K562 (cell line): ENCODE data around the gene DPAGT1. TPM values are rescaled to one million over a fixed set of nuclear protein-coding genes. Genes with fewer than 3 reads are reported as not detected.

Experiments
- ARNT ChIP-seq, 2 experiments: fragments of 450-650 bp; IDR thresholded peaks; 2 replicates each; pipeline ENCODE4 v1.6.1; 2016; ENCODE audit warnings: mild to moderate bottlenecking in 1 of 2
- CHD4 ChIP-seq: fragments of 200-600 bp; sonication (generic); IDR thresholded peaks from 3 replicates; pipeline ENCODE4 v1.6.1; 2012; ENCODE audit warnings: low read depth, mild to moderate bottlenecking, mixed read lengths, low read length, inconsistent platforms; ENCODE audit not compliant: insufficient read depth, insufficient replicate concordance, poor library complexity, severe bottlenecking
- EP300 ChIP-seq: IDR thresholded peaks from 2 replicates; pipeline ENCODE4 v1.6.1; 2012; ENCODE audit warnings: low read length, improper control_type of control experiment
- ETV5 ChIP-seq: sonication (generic); formaldehyde crosslinking; IDR thresholded peaks from 2 replicates; pipeline ENCODE4 v1.4.0; 2020; ENCODE audit warnings: low read depth, mild to moderate bottlenecking, missing genetic modification reagents
- GABPB2 ChIP-seq: fragments of 250-450 bp; sonication (Bioruptor Pico); conservative IDR thresholded peaks from 2 replicates; pipeline ENCODE4 v1.5.1; 2021; ENCODE audit warnings: mild to moderate bottlenecking
- HIVEP1 ChIP-seq: fragments of 250-450 bp; sonication (Bioruptor Pico); IDR thresholded peaks from 2 replicates; pipeline ENCODE4 v1.4.0; 2020; ENCODE audit warnings: mild to moderate bottlenecking
- HMGN3 ChIP-seq: IDR thresholded peaks from 2 replicates; pipeline ENCODE4 v1.6.1; 2011; ENCODE audit warnings: borderline replicate concordance, low read depth, mild to moderate bottlenecking, mixed read lengths, low read length; ENCODE audit not compliant: insufficient read length; ENCODE audit errors: extremely low read depth
- NCOA6 ChIP-seq: fragments of 450-650 bp; IDR thresholded peaks from 2 replicates; pipeline ENCODE4 v1.6.1; 2017; ENCODE audit warnings: mild to moderate bottlenecking
- NEUROD1 ChIP-seq: fragments of 150-350 bp; IDR thresholded peaks from 2 replicates; pipeline ENCODE4 v1.6.1; 2014; ENCODE audit warnings: borderline replicate concordance, low read length, low read depth; ENCODE audit not compliant: partially characterized antibody
- NFYB ChIP-seq: IDR thresholded peaks from 2 replicates; pipeline ENCODE4 v1.6.1; 2011; ENCODE audit warnings: mild to moderate bottlenecking, moderate library complexity; ENCODE audit not compliant: insufficient read length; ENCODE audit errors: extremely low read depth
- PTBP1 ChIP-seq: fragments of 200-400 bp; formaldehyde crosslinking; IDR thresholded peaks from 2 replicates; pipeline ENCODE4 v1.6.1; 2017; ENCODE audit warnings: low read depth, low read length
- PTRF ChIP-seq: fragments of 450-650 bp; IDR thresholded peaks from 2 replicates; pipeline ENCODE4 v1.6.1; 2016; ENCODE audit warnings: mild to moderate bottlenecking, missing genetic modification characterization, missing compliant biosample characterization
- PYGO2 ChIP-seq: fragments of 450-650 bp; IDR thresholded peaks from 2 replicates; pipeline ENCODE4 v1.6.1; 2016; ENCODE audit warnings: mild to moderate bottlenecking, missing genetic modification characterization, moderate library complexity, missing compliant biosample characterization
- RFX5 ChIP-seq: IDR thresholded peaks from 2 replicates; pipeline ENCODE4 v1.6.1; 2011; ENCODE audit warnings: low read depth, mild to moderate bottlenecking, improper control_type of control experiment, low read length
- RHOXF2B ChIP-seq: fragments of 250-450 bp; sonication (Bioruptor Pico); conservative IDR thresholded peaks from 2 replicates; pipeline ENCODE4 v1.5.1; 2021
- SMARCA5 ChIP-seq: fragments of 450-650 bp; IDR thresholded peaks from 2 replicates; pipeline ENCODE4 v1.6.1; 2016
- SMARCB1 ChIP-seq: IDR thresholded peaks from 2 replicates; pipeline ENCODE4 v1.6.1; 2011; ENCODE audit warnings: improper control_type of control experiment, low read depth; ENCODE audit not compliant: insufficient read length
- SMARCE1 ChIP-seq: fragments of 450-650 bp; IDR thresholded peaks from 2 replicates; pipeline ENCODE4 v1.7.1; 2016; ENCODE audit warnings: mild to moderate bottlenecking
- SOX6 ChIP-seq: fragments of 450-650 bp; IDR thresholded peaks from 2 replicates; pipeline ENCODE4 v1.6.1; 2014; ENCODE audit warnings: mild to moderate bottlenecking
- XRCC4 ChIP-seq: IDR thresholded peaks from one replicate; pipeline ENCODE4 v1.6.1; 2011; ENCODE audit not compliant: insufficient read depth, insufficient read length; ENCODE audit errors: extremely low read depth
- ZBTB7A ChIP-seq: IDR thresholded peaks from 2 replicates; pipeline ENCODE4 v1.6.1; 2011; ENCODE audit warnings: low read depth, mild to moderate bottlenecking, low read length, moderate library complexity, borderline replicate concordance; ENCODE audit not compliant: control insufficient read depth
- ZNF12 ChIP-seq: sonication (generic); formaldehyde crosslinking; IDR thresholded peaks from 2 replicates; pipeline ENCODE4 v1.4.0; 2020; ENCODE audit warnings: mild to moderate bottlenecking, missing genetic modification reagents
- ZNF143 ChIP-seq: sonication (generic); formaldehyde crosslinking; IDR thresholded peaks from 2 replicates; pipeline ENCODE4 v1.9.0; 2022; ENCODE audit warnings: mild to moderate bottlenecking, missing genetic modification reagents
- ZNF311 ChIP-seq: fragments of 250-450 bp; sonication (Bioruptor Pico); IDR thresholded peaks from 2 replicates; pipeline ENCODE4 v1.4.0; 2020; ENCODE audit warnings: mild to moderate bottlenecking, moderate library complexity
- ZNF431 ChIP-seq: sonication (generic); formaldehyde crosslinking; IDR thresholded peaks from 2 replicates; pipeline ENCODE4 v1.8.0; 2022; ENCODE audit warnings: mild to moderate bottlenecking, missing genetic modification reagents
- ZNF75A ChIP-seq: fragments of 450-650 bp; formaldehyde crosslinking; IDR thresholded peaks from 2 replicates; pipeline ENCODE4 v1.4.0; 2020; ENCODE audit warnings: mild to moderate bottlenecking
- polyA plus RNA-seq, 8 experiments: library from polyadenylated mRNA; depleted of rRNA in 4 of 8; stranded (reverse) in 5 of 8; unstranded in 3 of 8; fragments of >200 nt; fragmentation: Nextera tagmentation in 2 of 8; fragmentation: Illumina TruSeq in 1 of 8; extraction: Ambion mirVana in 2 of 8; extraction: Trizol in 1 of 8; gene quantifications; 2 replicates each; pipeline versions ENCODE4 v1.2.1 to v1.2.3, GENCODE V29; 2011 to 2014; ENCODE audit warnings: inconsistent platforms in 1 of 8, missing spikeins in 1 of 8
- total RNA-seq, 7 experiments: library from RNA; depleted of rRNA in 6 of 7; stranded (reverse); fragments of >200 nt in 6 of 7; fragmentation: Illumina TruSeq in 2 of 7; extraction: Trizol in 2 of 7; gene quantifications; 2 replicates each; pipeline versions ENCODE4 v1.2.1 to v1.2.3, GENCODE V29; 2011 to 2021; ENCODE audit warnings: low replicate concordance in 1 of 7
- TF ChIP-seq, protein P1 (sequence below): fragments of 450-650 bp; formaldehyde crosslinking; IDR thresholded peaks from 2 replicates; pipeline ENCODE4 v1.4.0; 2022; ENCODE audit warnings: missing genetic modification characterization
- TF ChIP-seq, protein P2 (sequence below), 2 experiments: IDR thresholded peaks; 2 replicates each; pipeline ENCODE4 v1.6.1; 2011; ENCODE audit warnings: borderline replicate concordance in 1 of 2, control low read depth in 1 of 2, low read depth in 1 of 2, low read length in 1 of 2, mild to moderate bottlenecking in 1 of 2, mixed read lengths in 1 of 2, moderate library complexity in 1 of 2; ENCODE audit not compliant: insufficient read depth in 1 of 2, insufficient read length in 1 of 2, poor library complexity in 1 of 2, severe bottlenecking in 1 of 2; ENCODE audit errors: extremely low read depth in 1 of 2

DPAGT1 gene
- total and polyA plus RNA-seq, 9 of the 15 experiments (the other 6 are each of a cell fraction or from before 2014, with no cell fraction given) = 29.9 to 135 (median 85.0) TPM

DNA sequence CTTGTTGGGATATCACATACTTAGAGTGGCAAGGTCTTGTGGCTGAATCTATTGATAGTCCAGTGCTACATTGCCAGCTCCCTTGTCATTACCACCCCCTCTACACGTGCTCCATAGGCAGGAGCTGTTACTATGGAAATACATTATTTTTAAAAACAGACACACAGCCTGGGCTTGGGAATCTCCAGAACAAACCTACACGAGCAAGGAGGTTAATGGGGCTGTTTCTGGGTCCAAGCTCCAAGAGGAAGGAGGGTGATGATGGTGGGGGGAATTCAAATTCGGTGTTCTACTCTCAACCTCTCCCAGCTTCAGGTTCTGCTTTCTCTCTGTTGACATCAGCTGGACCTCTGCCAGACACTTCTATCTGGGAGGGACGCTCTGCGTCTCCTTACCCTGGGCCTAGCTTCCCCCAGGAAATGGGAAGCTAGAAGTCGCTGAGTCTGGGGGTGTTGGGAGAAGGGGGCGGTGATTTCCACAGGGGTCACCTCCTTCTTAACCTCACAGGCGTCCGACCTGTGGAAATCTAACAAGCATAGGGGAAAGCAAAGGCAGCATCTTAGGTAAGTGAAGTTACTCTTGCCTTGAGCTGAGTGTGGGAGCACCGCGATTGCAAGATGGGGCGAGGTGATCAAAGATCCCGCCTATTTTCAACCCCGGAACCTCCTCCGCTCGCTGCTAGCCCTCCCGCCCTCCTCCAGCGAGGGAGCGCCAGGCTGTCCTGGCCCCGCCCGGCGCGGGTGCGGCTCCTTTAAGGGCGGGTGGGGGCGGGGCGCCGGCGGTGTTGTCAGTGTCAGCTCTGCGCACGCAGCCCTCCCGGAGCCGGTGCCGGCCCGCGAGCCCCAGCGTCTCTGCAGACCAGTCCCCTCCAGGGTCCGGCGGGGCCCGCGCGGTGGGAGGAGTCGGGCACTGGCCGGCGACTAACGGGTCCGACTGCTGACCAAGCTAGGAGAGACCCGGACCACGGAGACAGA, 5.2 kb upstream of the DPAGT1 start, which contains the start of gene C2CD2L (continued):
- TF ChIP-seq XRCC4 (no peak), ZNF75A (CRISPR knock-in tag) (no peak), ETV5 (CRISPR knock-in tag) (no peak), ARNT (IDR thresholded peaks at IDR 0.05) (peak in 1 of 2 experiments; percentile 75; a peak in 1 of 4 replicates), ZNF431 (CRISPR knock-in tag) (no peak), ZNF143 (CRISPR knock-in tag) (no peak), PTBP1 (0 out of 2 replicates have a peak, but pooled peaks have one; percentile 9), EP300 (peak; percentile 16; the same call in 1 of the 2 replicates), SMARCE1 (peak; percentile 74), ZNF12 (CRISPR knock-in tag) (0 out of 2 replicates have a peak, but pooled peaks have one; percentile 27), SOX6 (peak; percentile 54; the same call in 1 of the 2 replicates), NEUROD1 (no peak), ZNF311 (no peak), NCOA6 (no peak), PTRF (tag) (no peak), PYGO2 (tag) (no peak), RFX5 (no peak), HMGN3 (peak; percentile 71), CHD4 (no peak), NFYB (no peak), RHOXF2B (no peak), GABPB2 (no peak), SMARCA5 (no peak), SMARCB1 (no peak), ZBTB7A (peak; percentile 80; the same call in 1 of the 2 replicates), HIVEP1 (CRISPR knock-in tag) (no peak)
- TF ChIP-seq, protein P1, sequence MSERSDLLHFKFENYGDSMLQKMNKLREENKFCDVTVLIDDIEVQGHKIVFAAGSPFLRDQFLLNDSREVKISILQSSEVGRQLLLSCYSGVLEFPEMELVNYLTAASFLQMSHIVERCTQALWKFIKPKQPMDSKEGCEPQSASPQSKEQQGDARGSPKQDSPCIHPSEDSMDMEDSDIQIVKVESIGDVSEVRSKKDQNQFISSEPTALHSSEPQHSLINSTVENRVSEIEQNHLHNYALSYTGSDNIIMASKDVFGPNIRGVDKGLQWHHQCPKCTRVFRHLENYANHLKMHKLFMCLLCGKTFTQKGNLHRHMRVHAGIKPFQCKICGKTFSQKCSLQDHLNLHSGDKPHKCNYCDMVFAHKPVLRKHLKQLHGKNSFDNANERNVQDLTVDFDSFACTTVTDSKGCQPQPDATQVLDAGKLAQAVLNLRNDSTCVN = no peak
- TF ChIP-seq, protein P2, sequence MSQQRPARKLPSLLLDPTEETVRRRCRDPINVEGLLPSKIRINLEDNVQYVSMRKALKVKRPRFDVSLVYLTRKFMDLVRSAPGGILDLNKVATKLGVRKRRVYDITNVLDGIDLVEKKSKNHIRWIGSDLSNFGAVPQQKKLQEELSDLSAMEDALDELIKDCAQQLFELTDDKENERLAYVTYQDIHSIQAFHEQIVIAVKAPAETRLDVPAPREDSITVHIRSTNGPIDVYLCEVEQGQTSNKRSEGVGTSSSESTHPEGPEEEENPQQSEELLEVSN (IDR thresholded peaks at IDR 0.05; ENCODE audit: borderline replicate concordance in 1 of 2, extremely low read depth in 1 of 2, insufficient read depth in 1 of 2, insufficient read length in 1 of 2, low read depth in 1 of 2, low read length in 1 of 2, poor library complexity in 1 of 2, severe bottlenecking in 1 of 2) = peak; percentile 82 to 85
